Activated CD8-positive, alpha-beta memory T cell treated with anti-CD3 and anti-CD28 coated beads, Interleukin-2, amount 10 ng/mL, durations not matched to agents 7 days and 5 days (primary cell): ENCODE measurements around the gene CD33. TPM values are rescaled to one million over a fixed set of nuclear protein-coding genes. Genes with fewer than 3 reads are reported as not detected.

Source experiments
- ATAC-seq: fragments of 150-1000 bp; cut with Tn5 transposase; one replicate; pipeline ENCODE4 v1.10.0; 2021; ENCODE audit warnings: moderate library complexity
- CTCF ChIA-PET: fragments of 350-600 bp; sonication (Branson Sonifier 250); formaldehyde crosslinking; loops from one replicate; lab custom pipeline; 2021; ENCODE audit warnings: antibody characterized with exemption; lab: Charles Lee
- DNase-seq: peaks from one replicate; pipeline ENCODE4 v3.0.0-alpha.2; 2020
- H3K27ac Mint-ChIP-seq: one replicate; pipeline ENCODE4 v1.8.0; 2021; ENCODE audit warnings: mild to moderate bottlenecking, mixed read lengths
- H3K27me3 Mint-ChIP-seq: one replicate; pipeline ENCODE4 v1.8.0; 2021; ENCODE audit warnings: mixed read lengths
- H3K36me3 Mint-ChIP-seq: one replicate; pipeline ENCODE4 v1.8.0; 2021; ENCODE audit warnings: mild to moderate bottlenecking, mixed read lengths
- H3K4me1 Mint-ChIP-seq: one replicate; pipeline ENCODE4 v1.8.0; 2021; ENCODE audit warnings: mixed read lengths
- H3K4me3 Mint-ChIP-seq: one replicate; pipeline ENCODE4 v1.8.0; 2021; ENCODE audit warnings: mild to moderate bottlenecking, moderate library complexity, mixed read lengths
- H3K9me3 Mint-ChIP-seq: one replicate; pipeline ENCODE4 v1.8.0; 2022; ENCODE audit warnings: low read depth, mixed read lengths
- total RNA-seq, 2 experiments: library from RNA; stranded (reverse); gene quantifications; one replicate each; pipeline ENCODE4 v1.2.3, GENCODE V29; 2021

CD33 gene
- total RNA-seq, 2 experiments from 2014 or later, result 0.96 to 6.2 TPM

- Mint-ChIP-seq H3K4me1 (peaks cover 80% of the 10 kb centered on the region), H3K27ac (peak overlapping the region; percentile 92), H3K36me3 (peaks cover 12% of the 10 kb centered on the region), H3K27me3 (no peaks in the 10 kb centered on the region), H3K9me3 (peaks cover 3% of the 10 kb centered on the region), H3K4me3 (no peak overlapping the region)
- ATAC-seq, result peak; percentile 32
- CTCF ChIA-PET, result interaction anchor here (1.1 to 1.7 kb wide), 4 partner anchors 85 to 156 kb away, joined by 3 to 15 read pairs (median 4); no protein-coding TSS in a partner anchor
- no peak for DNase-seq
Measured at GRCh38 chr19:51253088-51253806, 28.4 kb downstream of the CD33 start.

DNA sequence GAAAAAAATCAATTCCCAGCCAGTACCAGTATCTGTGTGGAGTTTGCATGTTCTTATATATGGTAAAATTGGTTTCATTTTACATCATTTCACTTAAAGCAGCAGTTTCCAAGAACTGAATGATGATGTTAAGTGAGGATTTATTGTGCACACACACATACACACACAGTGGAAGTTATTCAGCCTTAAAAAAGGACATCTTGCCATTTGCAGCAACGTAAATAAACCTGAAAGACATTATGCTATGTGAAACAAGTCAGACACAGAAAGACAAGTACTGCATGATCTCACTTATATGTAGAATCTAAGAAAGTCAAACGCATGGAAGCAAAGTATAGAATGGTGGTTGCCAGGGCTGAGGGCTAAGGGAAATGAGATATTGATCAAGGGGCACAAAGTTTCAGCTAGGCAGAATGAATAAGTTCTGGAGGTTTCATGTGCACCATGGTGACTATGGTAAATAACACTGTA lies 31.3 kb downstream of the CD33 start:
- peaks cover 72% of the 10 kb centered on the region for H3K4me1 Mint-ChIP-seq
- ATAC-seq (peak; percentile 83), DNase-seq (peak; percentile 59)
- H3K36me3 Mint-ChIP-seq, result peaks cover 8% of the 10 kb centered on the region
- peak overlapping the region; percentile 92 for H3K27ac Mint-ChIP-seq
- CTCF ChIA-PET, result interaction anchor here (0.6 to 5.9 kb wide), 6 partner anchors 11 to 700 kb away, joined by 3 to 204 read pairs (median 20); no protein-coding TSS in a partner anchor
- H3K4me3 Mint-ChIP-seq, result peak overlapping the region; percentile 49
- peaks cover 12% of the 10 kb centered on the region for H3K27me3 Mint-ChIP-seq
- H3K9me3 Mint-ChIP-seq, result no peaks in the 10 kb centered on the region

DNA sequence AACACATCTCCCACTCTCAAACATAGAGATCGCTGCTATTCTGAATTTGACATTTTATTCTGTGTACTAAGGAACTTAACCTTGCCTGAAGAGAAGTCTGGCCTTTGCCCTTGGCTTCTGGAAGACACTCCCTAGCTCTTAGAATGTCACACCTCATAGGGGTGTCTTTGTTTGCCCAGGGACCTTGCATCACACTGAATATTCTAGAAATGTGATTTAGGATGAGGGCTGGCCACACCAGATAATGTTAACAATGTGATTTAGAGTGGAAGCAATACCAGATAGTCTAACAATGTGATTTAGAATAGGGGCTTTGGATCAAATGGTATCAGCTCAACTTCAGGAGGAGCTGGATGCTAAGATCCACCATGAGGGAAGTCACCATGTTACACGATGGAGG lies 32.6 kb downstream of the CD33 start:
- peaks cover 62% of the 10 kb centered on the region for H3K4me1 Mint-ChIP-seq
- H3K27me3 Mint-ChIP-seq, result peaks cover 22% of the 10 kb centered on the region

GRCh38 chr19:51258165-51259160 lies 33.6 kb downstream of the CD33 start:
- CTCF ChIA-PET, result interaction anchor here (0.6 to 5.9 kb wide), 34 partner anchors 7 to 398 kb away, joined by 3 to 204 read pairs (median 4); partner anchors contain the start of genes CD33, SIGLEC9 and SIGLECL1
- peak overlapping the region; percentile 19 for H3K4me3 Mint-ChIP-seq
- H3K36me3 Mint-ChIP-seq, result peaks cover 2% of the 10 kb centered on the region
- H3K27ac Mint-ChIP-seq, result peak overlapping the region; percentile 64
- H3K27me3 Mint-ChIP-seq, result peaks cover 28% of the 10 kb centered on the region
- DNase-seq (no peak), ATAC-seq (no peak)
- H3K9me3 Mint-ChIP-seq, result no peaks in the 10 kb centered on the region
- peaks cover 52% of the 10 kb centered on the region for H3K4me1 Mint-ChIP-seq

More for the DNA sequence above, 32.6 kb downstream of the CD33 start:
- Mint-ChIP-seq H3K9me3 (no peaks in the 10 kb centered on the region), H3K36me3 (peaks cover 2% of the 10 kb centered on the region), H3K27ac (peak overlapping the region; percentile 86), H3K4me3 (no peak overlapping the region)
- ATAC-seq (no peak), DNase-seq (no peak)
- CTCF ChIA-PET, result interaction anchor here (0.7 to 5.9 kb wide), 12 partner anchors 9 to 701 kb away, joined by 3 to 204 read pairs (median 4); partner anchors contain the start of gene CD33

DNA sequence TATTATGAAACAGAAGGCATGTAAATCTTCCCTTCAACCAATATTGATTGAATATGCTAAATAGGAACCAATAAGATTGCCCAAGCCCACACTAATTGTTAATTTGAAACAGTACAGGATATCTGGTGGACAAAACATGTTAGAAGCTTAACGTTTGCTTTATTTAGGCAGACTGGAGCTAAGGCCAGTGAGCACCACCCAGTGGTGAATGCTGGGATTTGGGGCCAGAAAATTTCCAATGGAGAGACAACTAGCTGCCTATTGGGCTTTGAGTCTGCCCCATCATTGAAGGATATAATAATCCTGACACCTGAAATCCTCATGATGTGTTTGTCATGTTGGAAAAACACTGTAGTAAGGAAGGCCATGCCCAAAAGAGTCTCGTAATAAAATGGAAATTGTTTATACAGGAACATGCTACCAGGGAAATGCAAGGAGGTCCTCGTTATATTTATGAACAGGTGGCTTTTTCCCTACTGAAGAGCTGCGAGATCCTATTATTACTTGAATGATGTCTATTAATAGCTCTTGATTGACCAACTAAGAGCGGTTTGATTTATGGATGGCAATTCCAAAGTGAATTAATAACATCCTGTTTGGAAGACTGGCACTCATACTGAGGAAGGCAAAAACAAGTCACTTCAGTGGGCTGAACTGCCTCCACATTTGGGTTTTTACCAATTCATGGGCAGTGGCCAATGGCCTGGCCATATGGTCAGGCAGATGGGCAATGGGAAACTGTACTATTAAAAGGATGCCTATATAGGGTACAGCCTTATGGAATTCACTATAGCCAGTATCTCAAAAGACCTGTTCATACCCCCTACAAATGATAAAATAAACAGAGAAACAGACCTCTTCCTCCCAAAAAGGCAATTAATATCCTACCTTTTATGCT lies 34.7 kb downstream of the CD33 start:
- CTCF ChIA-PET, result interaction anchor here (0.6 to 5.9 kb wide), 29 partner anchors 8 to 397 kb away, joined by 3 to 204 read pairs (median 6); partner anchors contain the start of genes SIGLEC9 and SIGLECL1
- ATAC-seq (peak; percentile 38), DNase-seq (peak; percentile 83)
- H3K27ac Mint-ChIP-seq, result no peak overlapping the region
- no peaks in the 10 kb centered on the region for H3K9me3 Mint-ChIP-seq
- H3K4me1 Mint-ChIP-seq, result peaks cover 41% of the 10 kb centered on the region
- peaks cover 37% of the 10 kb centered on the region for H3K27me3 Mint-ChIP-seq
- peaks cover 2% of the 10 kb centered on the region for H3K36me3 Mint-ChIP-seq
- H3K4me3 Mint-ChIP-seq, result no peak overlapping the region

GRCh38 chr19:51263808-51264207 lies 38.9 kb downstream of the CD33 start:
- DNase-seq (no peak), ATAC-seq (no peak)
- H3K27me3 Mint-ChIP-seq, result peaks cover 43% of the 10 kb centered on the region
- CTCF ChIA-PET, result interaction anchor here (0.9 to 2.0 kb wide), 2 partner anchors 105 to 107 kb away, joined by 4 to 8 read pairs; no protein-coding TSS in a partner anchor
- H3K4me1 Mint-ChIP-seq, result peaks cover 10% of the 10 kb centered on the region
- no peak overlapping the region for H3K27ac Mint-ChIP-seq
- H3K9me3 Mint-ChIP-seq, result no peaks in the 10 kb centered on the region
- H3K4me3 Mint-ChIP-seq, result no peak overlapping the region
- no peaks in the 10 kb centered on the region for H3K36me3 Mint-ChIP-seq

DNA sequence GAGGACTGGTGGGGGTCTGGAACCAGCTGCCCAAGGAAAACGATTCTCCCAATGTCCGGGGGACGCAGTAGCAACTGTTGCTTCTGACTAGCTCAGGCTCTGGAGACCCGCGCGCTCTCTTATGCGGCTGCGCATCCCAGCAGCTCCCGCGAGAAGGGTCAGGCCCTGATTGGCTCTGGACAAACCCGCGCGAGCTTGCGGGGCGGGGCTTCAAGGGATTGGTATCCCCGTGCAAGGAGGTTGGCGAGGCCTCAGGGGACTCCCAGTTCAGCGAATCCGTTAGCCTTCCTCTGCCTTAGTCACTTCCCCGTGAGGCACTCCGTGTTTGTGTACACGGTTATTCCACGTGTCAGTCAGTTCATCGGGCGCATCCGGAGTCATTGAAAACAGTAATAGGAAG lies 46.2 kb downstream of the CD33 start:
- peak; percentile 35 for DNase-seq
- Mint-ChIP-seq H3K27me3 (peaks cover 15% of the 10 kb centered on the region), H3K9me3 (no peaks in the 10 kb centered on the region), H3K4me1 (peaks cover 18% of the 10 kb centered on the region), H3K36me3 (no peaks in the 10 kb centered on the region), H3K4me3 (no peak overlapping the region), H3K27ac (no peak overlapping the region)
- ATAC-seq, result no peak
- CTCF ChIA-PET, result interaction anchor here (1.3 to 2.4 kb wide), 4 partner anchors 11 to 112 kb away, joined by 3 to 13 read pairs (median 7); no protein-coding TSS in a partner anchor

DNA sequence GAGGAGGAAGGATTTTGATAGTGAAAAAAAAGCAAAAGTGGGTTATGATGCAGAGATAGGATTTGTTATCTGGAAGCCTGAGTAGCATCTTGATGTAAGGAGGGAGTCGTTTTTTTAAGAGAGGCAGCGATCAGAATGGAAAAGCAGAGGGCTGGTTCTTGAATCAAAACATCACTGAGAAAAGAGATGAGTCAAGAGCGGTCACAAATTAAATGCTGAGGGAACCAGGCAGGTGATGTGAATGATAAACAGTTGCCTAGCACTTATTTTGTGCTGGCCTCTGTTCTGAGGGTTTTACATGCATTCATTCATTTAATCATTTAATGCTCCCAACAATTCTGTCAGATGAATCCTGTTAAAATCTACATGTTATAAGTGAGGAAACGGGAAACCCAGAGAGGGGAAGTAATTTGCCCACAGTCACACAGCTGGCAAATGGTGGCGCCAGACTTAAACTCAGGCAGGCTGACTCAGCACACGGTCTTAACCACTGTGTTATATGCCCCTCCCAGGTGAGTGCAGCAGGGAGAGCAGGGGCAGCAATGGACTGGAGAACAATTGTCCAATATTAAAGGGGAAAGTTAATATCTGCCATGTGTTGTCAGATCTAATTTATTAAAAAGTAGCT lies 47.4 kb downstream of the CD33 start:
- Mint-ChIP-seq H3K27ac (peak overlapping the region; percentile 9), H3K27me3 (peaks cover 15% of the 10 kb centered on the region), H3K36me3 (no peaks in the 10 kb centered on the region), H3K9me3 (no peaks in the 10 kb centered on the region), H3K4me3 (no peak overlapping the region), H3K4me1 (peaks cover 15% of the 10 kb centered on the region)
- CTCF ChIA-PET, result interaction anchor here (1.3 to 2.0 kb wide), 2 partner anchors 13 to 14 kb away, joined by 4 to 10 read pairs; no protein-coding TSS in a partner anchor
- peak; percentile 57 for DNase-seq
- peak; percentile 86 for ATAC-seq

DNA sequence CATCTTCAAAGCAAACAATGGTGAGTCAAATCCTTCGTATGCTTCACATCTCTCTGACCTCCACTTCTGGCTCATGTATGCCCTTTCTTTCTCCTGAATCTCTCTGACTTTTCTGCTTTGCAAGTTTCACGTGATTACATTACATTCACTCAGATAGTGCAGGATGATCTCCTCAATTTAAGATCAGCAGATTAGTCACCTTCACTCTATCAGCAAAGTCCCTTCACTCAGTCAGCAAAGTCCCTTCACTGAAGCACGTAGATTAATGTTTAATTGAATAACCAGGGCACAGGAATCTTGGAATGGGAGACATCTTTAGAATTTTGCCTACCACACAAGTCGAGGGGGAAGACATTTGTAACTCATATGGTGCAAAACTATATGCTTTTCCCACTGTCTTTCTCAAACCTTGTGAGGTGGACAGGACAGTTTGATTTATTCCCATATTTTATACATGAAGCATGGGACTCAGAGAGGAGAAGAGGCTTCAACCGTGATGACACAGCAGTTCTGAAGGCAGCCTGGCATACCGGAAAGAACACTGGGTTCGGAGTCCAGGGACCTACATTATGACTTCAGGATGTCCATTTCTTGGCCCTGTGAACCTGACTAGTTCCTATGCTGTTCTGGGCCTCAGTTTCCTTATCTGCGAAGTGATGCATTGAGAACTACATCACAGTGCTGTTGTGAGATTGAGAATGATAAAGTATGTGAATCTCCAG lies 49.3 kb downstream of the CD33 start:
- H3K4me3 Mint-ChIP-seq, result no peak overlapping the region
- no peak for ATAC-seq
- DNase-seq, result peak; percentile 19
- H3K9me3 Mint-ChIP-seq, result no peaks in the 10 kb centered on the region
- H3K36me3 Mint-ChIP-seq, result no peaks in the 10 kb centered on the region
- CTCF ChIA-PET, result interaction anchor here (0.8 kb wide), 1 partner anchor 15 kb away, joined by 3 read pairs; no protein-coding TSS in a partner anchor
- peaks cover 15% of the 10 kb centered on the region for H3K4me1 Mint-ChIP-seq
- peaks cover 26% of the 10 kb centered on the region for H3K27me3 Mint-ChIP-seq
- H3K27ac Mint-ChIP-seq, result no peak overlapping the region

DNA sequence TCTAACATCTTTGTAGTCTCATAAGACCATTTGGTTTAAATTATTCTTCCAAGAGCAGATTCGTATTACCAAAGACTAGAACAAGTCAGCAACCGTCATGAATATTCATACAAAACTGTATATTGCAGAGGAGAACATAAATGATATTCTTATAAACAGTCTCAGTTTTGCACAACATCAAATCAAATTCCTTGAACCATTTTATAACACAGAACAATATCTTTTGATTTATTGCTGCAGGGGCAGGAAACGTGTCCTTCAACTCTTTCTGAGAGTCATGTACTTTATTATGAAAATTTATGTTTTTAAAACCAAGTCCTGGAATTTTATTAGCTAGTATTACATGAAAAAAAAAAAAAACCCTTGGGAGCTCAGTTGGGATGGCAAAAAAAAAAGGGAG lies 52.2 kb downstream of the CD33 start:
- H3K4me1 Mint-ChIP-seq, result peaks cover 12% of the 10 kb centered on the region
- H3K36me3 Mint-ChIP-seq, result no peaks in the 10 kb centered on the region
- H3K27me3 Mint-ChIP-seq, result peaks cover 36% of the 10 kb centered on the region
- no peak overlapping the region for H3K4me3 Mint-ChIP-seq
- no peak overlapping the region for H3K27ac Mint-ChIP-seq
- DNase-seq (no peak), ATAC-seq (no peak)
- CTCF ChIA-PET, result interaction anchor here (2.4 kb wide), 1 partner anchor 18 kb away, joined by 6 read pairs; no protein-coding TSS in a partner anchor
- H3K9me3 Mint-ChIP-seq, result peaks cover 2% of the 10 kb centered on the region

DNA sequence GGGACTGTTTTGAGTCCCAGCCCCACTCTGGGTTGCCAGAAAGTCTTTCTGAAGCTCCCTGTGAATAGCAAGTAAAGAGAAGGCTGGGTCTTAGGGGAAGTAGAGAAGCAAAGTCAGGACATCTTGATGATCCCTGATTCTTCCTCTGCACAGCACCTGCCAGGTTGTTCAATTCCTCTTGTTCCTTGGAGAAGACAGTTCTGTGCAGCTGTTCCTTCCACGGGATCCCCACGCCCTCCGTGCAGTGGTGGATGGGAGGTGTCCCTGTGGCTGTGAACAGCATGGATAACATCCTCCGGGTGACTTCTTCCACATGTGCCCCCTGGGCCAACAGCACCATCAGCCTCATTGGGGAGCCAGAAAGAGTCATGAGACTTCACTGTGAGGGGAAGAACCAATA lies 57.5 kb downstream of the CD33 start:
- Mint-ChIP-seq H3K9me3 (peaks cover 2% of the 10 kb centered on the region), H3K27ac (no peak overlapping the region), H3K27me3 (peaks cover 49% of the 10 kb centered on the region), H3K36me3 (no peaks in the 10 kb centered on the region), H3K4me3 (no peak overlapping the region), H3K4me1 (no peaks in the 10 kb centered on the region)
- ATAC-seq (no peak), DNase-seq (no peak)
- CTCF ChIA-PET, result no interaction called here
